Cardiac fibroblast (primary cell): ENCODE measurements around the gene FNIP1.

Source experiments
- DNase-seq, 2 donors: peaks; one replicate each; pipeline versions ENCODE4 v3.0.0 to v3.0.0-alpha.2; 2010; ENCODE audit warnings: low read depth in 2 of 2
- H3K4me3 ChIP-seq, 2 donors: replicated peaks in 1 of 2; 1 replicate in 1 of 2; 2 replicates in 1 of 2; pipeline ENCODE4 v1.5.1; 2011; ENCODE audit warnings: low read depth in 2 of 2, low read length in 2 of 2, mild to moderate bottlenecking in 2 of 2, moderate library complexity in 1 of 2
- TF ChIP-seq, protein P1 (sequence below): IDR thresholded peaks from one replicate; pipeline ENCODE4 v1.5.1; 2011; ENCODE audit warnings: low read depth, mild to moderate bottlenecking, low read length, inconsistent platforms

The FNIP1 gene

DNA sequence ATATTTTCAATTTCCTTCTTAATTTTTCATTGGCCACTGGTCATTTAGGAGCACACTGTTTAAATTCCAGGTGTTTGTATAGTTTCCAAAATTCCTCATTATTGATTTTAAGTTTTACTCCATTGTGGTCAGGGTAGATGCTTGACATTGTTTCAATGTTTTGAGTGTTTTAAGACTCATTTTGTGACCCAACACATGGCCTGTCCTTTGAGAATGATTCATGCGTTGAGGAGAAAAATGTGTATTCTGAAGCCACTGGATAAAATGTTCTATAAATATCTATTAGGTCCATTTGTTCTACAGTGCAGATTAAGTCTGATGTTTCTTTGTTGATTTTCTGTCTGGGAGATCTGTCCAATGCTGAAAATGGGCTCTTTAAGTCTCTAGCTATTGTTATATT is 24.4 kb upstream of the FNIP1 start:
- peak in 1 of 2 donors; percentile 52 for DNase-seq

DNA sequence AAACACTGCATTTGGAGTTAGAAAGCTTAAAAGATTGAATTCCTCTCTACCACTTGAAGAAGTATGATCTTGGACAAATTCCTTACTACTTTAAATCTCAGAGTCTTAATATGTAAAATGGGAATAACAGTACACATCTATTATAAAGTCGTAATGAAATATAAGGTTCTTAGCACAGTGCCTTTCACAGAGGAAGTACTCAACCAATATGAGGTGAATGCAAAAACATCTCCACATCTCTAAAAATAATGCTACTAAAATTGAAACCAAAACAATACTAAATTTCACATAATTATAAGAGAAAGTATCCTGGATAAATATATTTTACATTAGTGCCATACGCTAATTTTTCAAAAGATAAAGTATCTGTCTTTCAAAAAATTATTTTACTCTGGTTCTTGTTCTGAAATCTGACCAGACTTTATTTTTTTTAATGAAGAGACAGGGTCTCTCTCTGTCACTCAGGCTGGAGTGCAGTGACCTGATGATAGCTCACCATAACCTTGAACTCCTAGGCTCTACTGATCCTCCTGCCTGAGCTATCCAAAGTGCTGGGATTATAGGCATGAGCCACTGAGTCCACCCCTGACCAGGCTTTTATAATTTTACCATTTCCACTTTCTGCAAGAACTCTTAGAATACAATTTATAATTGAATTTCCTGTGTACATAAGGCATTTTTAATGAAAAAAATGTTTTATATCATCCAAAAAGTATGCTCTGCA is 21.3 kb upstream of the FNIP1 start:
- TF ChIP-seq, protein P1, sequence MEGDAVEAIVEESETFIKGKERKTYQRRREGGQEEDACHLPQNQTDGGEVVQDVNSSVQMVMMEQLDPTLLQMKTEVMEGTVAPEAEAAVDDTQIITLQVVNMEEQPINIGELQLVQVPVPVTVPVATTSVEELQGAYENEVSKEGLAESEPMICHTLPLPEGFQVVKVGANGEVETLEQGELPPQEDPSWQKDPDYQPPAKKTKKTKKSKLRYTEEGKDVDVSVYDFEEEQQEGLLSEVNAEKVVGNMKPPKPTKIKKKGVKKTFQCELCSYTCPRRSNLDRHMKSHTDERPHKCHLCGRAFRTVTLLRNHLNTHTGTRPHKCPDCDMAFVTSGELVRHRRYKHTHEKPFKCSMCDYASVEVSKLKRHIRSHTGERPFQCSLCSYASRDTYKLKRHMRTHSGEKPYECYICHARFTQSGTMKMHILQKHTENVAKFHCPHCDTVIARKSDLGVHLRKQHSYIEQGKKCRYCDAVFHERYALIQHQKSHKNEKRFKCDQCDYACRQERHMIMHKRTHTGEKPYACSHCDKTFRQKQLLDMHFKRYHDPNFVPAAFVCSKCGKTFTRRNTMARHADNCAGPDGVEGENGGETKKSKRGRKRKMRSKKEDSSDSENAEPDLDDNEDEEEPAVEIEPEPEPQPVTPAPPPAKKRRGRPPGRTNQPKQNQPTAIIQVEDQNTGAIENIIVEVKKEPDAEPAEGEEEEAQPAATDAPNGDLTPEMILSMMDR = no peak
- DNase-seq = no peak
- no peak overlapping the region for H3K4me3 ChIP-seq

More for the DNA sequence above, 24.4 kb upstream of the FNIP1 start:
- TF ChIP-seq, protein P1 = no peak
- H3K4me3 ChIP-seq = no peak overlapping the region

DNA sequence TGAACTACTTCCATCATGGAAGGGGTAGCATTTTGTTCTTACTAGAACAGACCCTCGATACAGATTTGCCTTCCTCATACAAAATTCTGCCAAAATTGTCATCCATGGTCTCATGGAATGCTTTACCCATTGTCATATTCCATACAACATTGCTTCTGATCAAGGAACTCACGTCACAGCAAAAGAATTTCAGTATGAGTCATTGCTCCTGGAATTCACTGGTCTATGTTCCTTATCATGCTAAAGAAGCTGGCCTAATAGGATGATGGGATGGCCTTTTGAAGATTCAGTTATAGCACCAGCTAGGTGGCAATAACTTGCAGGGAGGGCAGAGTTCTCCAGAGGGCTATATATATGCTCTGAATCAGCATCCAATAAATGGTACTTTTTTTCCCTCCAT is 18.2 kb upstream of the FNIP1 start:
- TF ChIP-seq, protein P1 = no peak

DNA sequence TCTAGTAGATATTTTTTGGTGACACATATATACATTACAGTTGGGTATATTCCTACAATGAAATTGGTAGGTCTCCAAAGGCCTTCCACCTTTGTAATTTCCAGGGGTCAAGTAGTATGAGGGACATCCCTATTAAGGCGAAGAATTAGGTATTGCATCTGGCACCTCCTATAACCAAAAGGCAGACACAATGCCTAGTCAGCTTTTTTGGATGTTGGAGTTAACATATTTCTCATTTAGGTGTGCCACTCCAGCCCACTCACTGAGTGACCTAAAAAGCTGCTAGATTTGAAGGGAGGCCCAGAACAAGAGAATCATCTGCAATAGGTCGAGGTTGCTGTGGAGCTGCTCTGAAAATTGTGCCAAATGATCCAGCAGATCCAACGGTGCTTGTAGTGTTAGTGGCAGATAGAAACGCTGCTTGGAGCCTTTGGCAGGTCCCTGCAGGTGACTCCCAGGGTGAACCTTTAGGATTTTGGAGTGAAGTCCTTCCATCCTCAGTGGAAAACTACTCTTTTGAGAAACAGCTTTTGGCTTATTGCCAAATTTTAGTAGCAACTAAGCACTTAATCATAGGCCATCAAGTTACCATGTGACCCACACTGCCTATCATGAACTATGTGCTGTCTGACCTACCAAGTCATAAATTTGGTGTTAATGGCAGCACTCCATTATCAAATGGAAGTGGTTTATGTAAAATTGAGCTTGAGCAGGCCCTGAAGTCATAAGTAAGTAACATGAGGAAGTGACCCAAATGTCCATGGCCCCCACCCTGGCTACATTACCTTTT is 15.7 kb upstream of the FNIP1 start:
- H3K4me3 ChIP-seq = no peak overlapping the region
- TF ChIP-seq, protein P1 = no peak
- DNase-seq = peak in 1 of 2 donors; percentile 15

More for the DNA sequence above, 18.2 kb upstream of the FNIP1 start:
- no peak overlapping the region for H3K4me3 ChIP-seq
- DNase-seq = peak; percentile 83 to 87

DNA sequence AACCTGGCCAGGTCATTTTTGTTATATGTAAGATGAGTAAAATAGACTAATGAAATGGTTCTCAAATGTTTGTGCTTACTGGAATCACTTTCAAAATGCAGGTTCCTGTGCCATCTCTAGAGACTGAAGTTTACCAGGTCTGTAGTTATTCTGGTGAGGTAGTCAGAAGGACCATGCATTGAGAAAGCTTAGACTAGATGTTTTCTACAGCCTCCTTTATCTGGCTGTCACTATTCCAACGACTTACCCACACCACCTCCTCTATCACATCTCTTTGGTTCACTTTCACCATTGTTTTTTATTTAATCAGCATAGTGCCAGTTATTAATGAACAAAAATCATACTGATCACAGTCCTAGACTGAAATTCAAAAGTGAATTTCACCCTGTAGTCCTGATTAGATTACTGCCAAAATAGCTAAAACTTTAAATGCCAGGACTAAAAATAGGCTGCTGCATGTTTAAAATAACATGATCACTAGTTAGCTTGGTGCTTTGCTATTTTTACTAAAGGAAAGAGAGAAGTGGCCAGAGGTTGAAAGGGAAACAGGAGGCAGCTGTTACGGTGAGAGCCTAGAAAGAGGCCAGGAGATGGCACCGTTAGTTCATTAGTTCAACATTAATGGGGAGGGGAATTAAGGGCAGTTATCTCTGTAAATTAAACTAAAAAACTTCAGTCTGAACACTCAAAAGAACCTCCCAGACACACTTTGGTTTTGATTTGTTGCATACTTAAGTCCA is 13.9 kb upstream of the FNIP1 start:
- no peak overlapping the region for H3K4me3 ChIP-seq
- peak; percentile 29 to 34 for DNase-seq
- TF ChIP-seq, protein P1 = peak; percentile 22

DNA sequence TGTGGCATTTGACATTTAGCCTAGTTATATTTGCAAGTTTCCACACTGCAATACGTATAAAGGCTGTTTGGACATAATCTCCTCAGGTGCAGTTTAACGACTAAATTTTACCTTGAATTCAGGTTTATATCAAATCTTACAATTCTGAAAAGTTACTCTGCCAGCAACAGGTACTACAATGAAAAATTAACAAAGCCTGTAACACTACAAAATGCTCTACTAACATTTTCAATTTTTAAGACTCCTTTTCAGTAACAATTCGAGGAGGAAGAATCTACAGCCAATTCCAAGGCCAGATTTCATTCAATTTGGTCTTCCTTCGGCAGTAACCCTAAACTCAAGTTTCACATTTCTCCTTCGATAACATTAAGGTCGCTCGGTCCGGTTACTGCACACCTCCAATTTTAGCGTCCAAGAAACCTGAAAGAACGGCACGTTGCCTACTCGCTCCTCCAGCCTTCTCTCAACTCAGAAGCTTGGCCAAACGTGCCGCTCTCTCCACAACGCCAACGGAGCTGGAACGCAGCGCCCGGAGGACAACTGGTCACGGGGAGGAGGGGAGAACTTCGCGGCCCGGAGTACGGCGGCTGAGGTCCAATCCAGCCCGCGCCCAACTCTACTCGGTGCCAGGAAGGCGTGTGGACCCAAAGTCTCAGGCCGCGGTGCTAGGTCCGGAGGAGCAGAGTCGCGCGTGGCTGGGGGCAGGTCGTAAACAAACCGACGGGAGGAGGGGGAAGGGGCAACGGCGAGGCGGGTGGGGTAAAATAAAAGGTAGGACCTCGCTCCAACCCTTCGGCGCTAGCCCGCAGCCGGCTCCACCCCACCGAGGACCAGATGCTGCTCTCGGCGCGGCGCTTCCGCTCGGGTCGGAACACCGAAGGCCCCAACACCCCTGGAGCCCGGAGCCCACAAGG is 681 bp downstream of the FNIP1 start:
- H3K4me3 ChIP-seq = peak overlapping the region; percentile 86
- peak; percentile 56 to 64 for DNase-seq
- TF ChIP-seq, protein P1 = no peak
